ENCODE measurements around the gene ACTN2. TPM values are rescaled to one million over a fixed set of nuclear protein-coding genes. Genes with fewer than 3 reads are reported as not detected.

The ACTN2 gene
- total RNA-seq, 4 donors from 2014 or later: 8.3 TPM; not detected in 3

DNA sequence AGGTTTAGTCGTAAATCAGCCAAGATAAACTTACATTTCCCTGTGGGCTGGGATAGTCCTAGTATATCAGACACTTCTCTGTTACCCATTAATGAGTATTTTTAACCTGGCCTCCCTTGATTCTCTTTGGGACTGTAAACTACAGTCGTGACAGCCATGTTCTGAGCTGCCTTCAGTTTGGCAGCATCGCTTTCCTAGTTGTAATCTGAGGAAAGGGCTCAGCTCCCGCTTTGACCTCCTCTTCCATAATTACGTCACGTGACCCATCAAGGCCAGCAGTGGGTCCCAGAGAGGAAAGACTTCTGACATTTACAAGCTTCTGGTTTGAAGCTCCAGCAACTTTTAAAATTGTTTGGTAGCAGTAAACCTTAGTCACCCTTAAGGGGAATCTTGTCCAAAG, 74.2 kb downstream of the ACTN2 start:
- no peaks in the 10 kb centered on the region for H3K9me3 ChIP-seq
- no peak for DNase-seq
- H3K4me1 ChIP-seq: no peaks in the 10 kb centered on the region
- H3K4me3 ChIP-seq: no peak overlapping the region
- no peak overlapping the region for H3K27ac ChIP-seq
- H3K36me3 ChIP-seq: no peaks in the 10 kb centered on the region
- TF ChIP-seq, protein P1, sequence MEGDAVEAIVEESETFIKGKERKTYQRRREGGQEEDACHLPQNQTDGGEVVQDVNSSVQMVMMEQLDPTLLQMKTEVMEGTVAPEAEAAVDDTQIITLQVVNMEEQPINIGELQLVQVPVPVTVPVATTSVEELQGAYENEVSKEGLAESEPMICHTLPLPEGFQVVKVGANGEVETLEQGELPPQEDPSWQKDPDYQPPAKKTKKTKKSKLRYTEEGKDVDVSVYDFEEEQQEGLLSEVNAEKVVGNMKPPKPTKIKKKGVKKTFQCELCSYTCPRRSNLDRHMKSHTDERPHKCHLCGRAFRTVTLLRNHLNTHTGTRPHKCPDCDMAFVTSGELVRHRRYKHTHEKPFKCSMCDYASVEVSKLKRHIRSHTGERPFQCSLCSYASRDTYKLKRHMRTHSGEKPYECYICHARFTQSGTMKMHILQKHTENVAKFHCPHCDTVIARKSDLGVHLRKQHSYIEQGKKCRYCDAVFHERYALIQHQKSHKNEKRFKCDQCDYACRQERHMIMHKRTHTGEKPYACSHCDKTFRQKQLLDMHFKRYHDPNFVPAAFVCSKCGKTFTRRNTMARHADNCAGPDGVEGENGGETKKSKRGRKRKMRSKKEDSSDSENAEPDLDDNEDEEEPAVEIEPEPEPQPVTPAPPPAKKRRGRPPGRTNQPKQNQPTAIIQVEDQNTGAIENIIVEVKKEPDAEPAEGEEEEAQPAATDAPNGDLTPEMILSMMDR (IDR thresholded peaks at IDR 0.05): no peak
- no peak for TF ChIP-seq POLR2A (IDR thresholded peaks at IDR 0.05)
- H3K27me3 ChIP-seq: no peaks in the 10 kb centered on the region

DNA sequence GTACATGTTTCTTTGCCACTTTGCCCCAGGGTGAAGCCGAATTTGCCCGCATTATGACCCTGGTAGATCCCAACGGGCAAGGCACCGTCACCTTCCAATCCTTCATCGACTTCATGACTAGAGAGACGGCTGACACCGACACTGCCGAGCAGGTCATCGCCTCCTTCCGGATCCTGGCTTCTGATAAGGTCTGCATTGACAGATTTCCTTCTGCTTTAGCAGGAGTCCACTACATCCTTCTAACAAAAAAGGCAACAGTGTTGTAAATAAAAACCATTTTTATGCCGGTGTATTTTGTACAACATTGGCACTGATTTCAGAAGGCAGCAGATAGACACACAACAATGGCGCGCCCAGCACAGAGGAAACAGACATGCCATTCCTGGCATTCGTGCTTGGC, 74.7 kb downstream of the ACTN2 start:
- DNase-seq: no peak
- Histone ChIP-seq H3K9me3 (no peaks in the 10 kb centered on the region), H3K27me3 (no peaks in the 10 kb centered on the region), H3K4me1 (no peaks in the 10 kb centered on the region), H3K4me3 (no peak overlapping the region), H3K27ac (no peak overlapping the region), H3K36me3 (no peaks in the 10 kb centered on the region)
- TF ChIP-seq, protein P1 (IDR thresholded peaks at IDR 0.05): no peak
- no peak for TF ChIP-seq POLR2A (IDR thresholded peaks at IDR 0.05)

DNA sequence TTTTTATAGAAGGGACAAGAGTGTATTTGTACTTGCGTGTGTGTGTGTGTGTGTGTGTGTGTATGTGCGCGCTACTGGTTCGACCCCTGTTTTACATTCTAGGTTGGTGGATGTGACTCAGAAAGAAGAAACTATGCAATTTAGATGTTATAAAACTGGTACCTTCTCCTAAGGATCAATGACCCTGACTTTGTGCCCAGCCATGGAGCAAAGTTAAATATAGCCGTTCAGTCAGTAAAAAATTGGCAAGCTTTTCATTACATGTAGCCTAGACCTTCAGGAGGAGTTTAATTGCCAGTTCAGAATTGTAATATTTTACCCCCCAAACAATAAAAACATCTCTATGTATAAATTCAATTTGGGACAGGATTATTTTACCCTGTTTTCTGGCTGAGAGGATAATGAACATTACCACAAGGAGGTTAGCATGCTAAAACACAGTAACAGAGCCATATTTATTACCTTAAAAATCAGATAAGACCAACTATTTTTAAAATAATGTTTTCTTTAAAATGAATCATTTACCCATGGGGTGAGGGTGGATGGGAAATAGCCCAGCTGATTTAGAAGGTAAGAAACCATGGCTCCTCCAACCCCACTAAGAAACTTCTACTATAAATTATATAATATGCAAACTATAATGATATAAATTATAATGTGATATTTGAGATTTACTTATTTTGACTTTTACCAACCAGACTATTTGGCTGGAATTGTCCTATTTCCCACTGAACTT, 75.3 kb downstream of the ACTN2 start:
- Histone ChIP-seq H3K4me3 (no peak overlapping the region), H3K27me3 (no peaks in the 10 kb centered on the region), H3K4me1 (no peaks in the 10 kb centered on the region), H3K36me3 (no peaks in the 10 kb centered on the region), H3K27ac (no peak overlapping the region), H3K9me3 (no peaks in the 10 kb centered on the region)
- DNase-seq: no peak
- no peak for TF ChIP-seq POLR2A (IDR thresholded peaks at IDR 0.05)
- TF ChIP-seq, protein P1 (IDR thresholded peaks at IDR 0.05): no peak

DNA sequence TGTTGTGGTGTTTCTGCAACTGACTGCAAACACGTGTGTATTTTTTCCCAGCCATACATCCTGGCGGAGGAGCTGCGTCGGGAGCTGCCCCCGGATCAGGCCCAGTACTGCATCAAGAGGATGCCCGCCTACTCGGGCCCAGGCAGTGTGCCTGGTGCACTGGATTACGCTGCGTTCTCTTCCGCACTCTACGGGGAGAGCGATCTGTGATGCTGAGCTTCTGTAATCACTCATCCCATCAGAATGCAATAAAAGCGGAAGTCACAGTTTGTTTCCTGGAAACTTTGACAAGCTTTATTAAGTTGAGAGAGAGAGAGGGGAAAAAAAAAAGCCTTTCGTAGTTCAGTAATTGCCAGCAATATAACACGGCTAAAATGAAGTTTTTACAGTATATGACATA, 76.1 kb downstream of the ACTN2 start:
- Histone ChIP-seq H3K4me3 (no peak overlapping the region), H3K27me3 (no peaks in the 10 kb centered on the region), H3K36me3 (no peaks in the 10 kb centered on the region), H3K9me3 (no peaks in the 10 kb centered on the region), H3K4me1 (no peaks in the 10 kb centered on the region), H3K27ac (no peak overlapping the region)
- TF ChIP-seq POLR2A (IDR thresholded peaks at IDR 0.05): no peak
- TF ChIP-seq, protein P1 (IDR thresholded peaks at IDR 0.05): no peak
- no peak for DNase-seq

DNA sequence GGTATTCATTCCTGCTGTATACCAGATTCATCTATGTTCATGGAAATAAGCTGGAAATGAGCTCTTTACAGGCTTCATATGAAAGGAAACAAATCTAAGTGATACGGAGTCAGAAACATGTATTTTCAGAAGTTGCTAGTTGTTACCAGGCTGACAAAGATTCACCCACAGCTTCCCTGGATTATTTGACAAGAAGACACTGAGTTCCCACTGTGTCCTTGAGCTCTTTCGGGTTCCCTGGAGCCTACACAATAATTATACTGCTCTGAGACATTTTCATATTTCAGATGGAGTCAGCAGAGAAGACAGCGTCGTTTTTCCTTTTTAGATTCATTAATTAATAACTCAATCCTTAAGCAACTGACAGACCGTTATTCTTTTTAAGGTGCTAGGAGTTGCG, 79.5 kb downstream of the ACTN2 start:
- H3K27ac ChIP-seq: no peak overlapping the region
- DNase-seq: no peak
- H3K4me1 ChIP-seq: no peaks in the 10 kb centered on the region
- H3K9me3 ChIP-seq: no peaks in the 10 kb centered on the region
- no peak for TF ChIP-seq POLR2A (IDR thresholded peaks at IDR 0.05)
- TF ChIP-seq, protein P1 (IDR thresholded peaks at IDR 0.05): no peak
- no peaks in the 10 kb centered on the region for H3K36me3 ChIP-seq
- H3K27me3 ChIP-seq: no peaks in the 10 kb centered on the region
- H3K4me3 ChIP-seq: no peak overlapping the region
